K562 (cell line): ENCODE results near the gene GUCA1A. TPM values are rescaled to one million over a fixed set of nuclear protein-coding genes. Genes with fewer than 3 reads are reported as not detected.
A peak's percentile ranks its signal among the peaks of the same experiment; 100 is the strongest.

Experiments used
- ETV6 ChIP-seq, 3 experiments: fragments of 150-350 bp in 1 of 3; sonication (generic) in 1 of 3; formaldehyde crosslinking in 1 of 3; IDR thresholded peaks; 2 replicates each; pipeline versions ENCODE4 v1.6.1 to v1.8.0; 2014 to 2022; ENCODE audit warnings: borderline replicate concordance in 2 of 3, low read depth in 2 of 3, antibody characterized with exemption in 1 of 3, low read length in 1 of 3, mild to moderate bottlenecking in 1 of 3, missing genetic modification reagents in 1 of 3
- FOXA3 ChIP-seq, 2 experiments: fragments of 450-650 bp in 1 of 2; sonication (generic) in 1 of 2; formaldehyde crosslinking; IDR thresholded peaks in 1 of 2; conservative IDR thresholded peaks in 1 of 2; 2 replicates each; pipeline versions ENCODE4 v1.4.0 to v1.8.0; 2020 to 2022; ENCODE audit warnings: mild to moderate bottlenecking in 2 of 2, missing genetic modification reagents in 1 of 2
- HDAC3 ChIP-seq: fragments of 450-650 bp; IDR thresholded peaks from 2 replicates; pipeline ENCODE4 v1.6.1; 2018; ENCODE audit warnings: borderline replicate concordance, mild to moderate bottlenecking, moderate library complexity; ENCODE audit not compliant: partially characterized antibody
- HINFP ChIP-seq: fragments of 450-650 bp; conservative IDR thresholded peaks from 2 replicates; pipeline ENCODE4 v1.6.1; 2016; ENCODE audit warnings: missing genetic modification characterization, low read depth, mild to moderate bottlenecking, control low read depth, missing compliant biosample characterization
- HMBOX1 ChIP-seq: sonication (generic); IDR thresholded peaks from 2 replicates; pipeline ENCODE4 v1.6.1; 2016
- HMG20A ChIP-seq: fragments of 450-650 bp; formaldehyde crosslinking; conservative IDR thresholded peaks from 2 replicates; pipeline ENCODE4 v1.4.0; 2020; ENCODE audit warnings: mild to moderate bottlenecking, mixed read lengths
- HNRNPH1 ChIP-seq: fragments of 200-400 bp; formaldehyde crosslinking; optimal IDR thresholded peaks from 2 replicates; pipeline ENCODE3; 2017; ENCODE audit warnings: low read depth, mild to moderate bottlenecking, low read length, moderate library complexity
- KLF1 ChIP-seq: fragments of 450-650 bp; IDR thresholded peaks from 2 replicates; pipeline ENCODE4 v1.6.1; 2016; ENCODE audit warnings: missing genetic modification characterization, missing compliant biosample characterization
- MAFK ChIP-seq: IDR thresholded peaks from 2 replicates; pipeline ENCODE4 v1.6.1; 2011; ENCODE audit warnings: low read length, improper control_type of control experiment
- MEF2A ChIP-seq: IDR thresholded peaks from 2 replicates; pipeline ENCODE4 v1.6.1; 2011; ENCODE audit warnings: low read depth, mild to moderate bottlenecking, low read length, moderate library complexity; ENCODE audit not compliant: control insufficient read depth
- MYNN ChIP-seq, 2 experiments: sonication (generic); formaldehyde crosslinking in 1 of 2; IDR thresholded peaks; 2 replicates each; pipeline versions ENCODE4 v1.5.0 to v1.6.1; 2016 to 2020; ENCODE audit warnings: antibody characterized with exemption in 1 of 2, missing genetic modification reagents in 1 of 2
- PHF21A ChIP-seq: fragments of 450-650 bp; IDR thresholded peaks from 2 replicates; pipeline ENCODE4 v1.6.1; 2017; ENCODE audit warnings: low read depth, borderline replicate concordance
- RFX5 ChIP-seq: IDR thresholded peaks from 2 replicates; pipeline ENCODE4 v1.6.1; 2011; ENCODE audit warnings: low read depth, mild to moderate bottlenecking, improper control_type of control experiment, low read length
- RNF2 ChIP-seq: sonication (generic); IDR thresholded peaks from 2 replicates; pipeline ENCODE4 v1.6.1; 2016
- ZNF23 ChIP-seq: fragments of 250-450 bp; sonication (Bioruptor Pico); IDR thresholded peaks from 2 replicates; pipeline ENCODE4 v1.4.0; 2020; ENCODE audit warnings: mild to moderate bottlenecking
- ZNF592 ChIP-seq: fragments of 450-650 bp; IDR thresholded peaks from 2 replicates; pipeline ENCODE4 v1.6.1; 2017; ENCODE audit warnings: antibody characterized with exemption, mild to moderate bottlenecking
- polyA plus RNA-seq, 8 experiments: library from polyadenylated mRNA; depleted of rRNA in 4 of 8; stranded (reverse) in 5 of 8; unstranded in 3 of 8; fragments of >200 nt; fragmentation: Nextera tagmentation in 2 of 8; fragmentation: Illumina TruSeq in 1 of 8; extraction: Ambion mirVana in 2 of 8; extraction: Trizol in 1 of 8; gene quantifications; 2 replicates each; pipeline versions ENCODE4 v1.2.1 to v1.2.3, GENCODE V29; 2011 to 2014; ENCODE audit warnings: inconsistent platforms in 1 of 8, missing spikeins in 1 of 8
- total RNA-seq, 7 experiments: library from RNA; depleted of rRNA in 6 of 7; stranded (reverse); fragments of >200 nt in 6 of 7; fragmentation: Illumina TruSeq in 2 of 7; extraction: Trizol in 2 of 7; gene quantifications; 2 replicates each; pipeline versions ENCODE4 v1.2.1 to v1.2.3, GENCODE V29; 2011 to 2021; ENCODE audit warnings: low replicate concordance in 1 of 7
- TF ChIP-seq, protein P1 (sequence below): fragments of 450-650 bp; IDR thresholded peaks from 2 replicates; pipeline ENCODE4 v1.6.1; 2016; ENCODE audit warnings: antibody characterized with exemption

Gene GUCA1A
- total and polyA plus RNA-seq, 9 of the 15 experiments (the other 6 are each of a cell fraction or from before 2014, with no cell fraction given) = not detected

DNA sequence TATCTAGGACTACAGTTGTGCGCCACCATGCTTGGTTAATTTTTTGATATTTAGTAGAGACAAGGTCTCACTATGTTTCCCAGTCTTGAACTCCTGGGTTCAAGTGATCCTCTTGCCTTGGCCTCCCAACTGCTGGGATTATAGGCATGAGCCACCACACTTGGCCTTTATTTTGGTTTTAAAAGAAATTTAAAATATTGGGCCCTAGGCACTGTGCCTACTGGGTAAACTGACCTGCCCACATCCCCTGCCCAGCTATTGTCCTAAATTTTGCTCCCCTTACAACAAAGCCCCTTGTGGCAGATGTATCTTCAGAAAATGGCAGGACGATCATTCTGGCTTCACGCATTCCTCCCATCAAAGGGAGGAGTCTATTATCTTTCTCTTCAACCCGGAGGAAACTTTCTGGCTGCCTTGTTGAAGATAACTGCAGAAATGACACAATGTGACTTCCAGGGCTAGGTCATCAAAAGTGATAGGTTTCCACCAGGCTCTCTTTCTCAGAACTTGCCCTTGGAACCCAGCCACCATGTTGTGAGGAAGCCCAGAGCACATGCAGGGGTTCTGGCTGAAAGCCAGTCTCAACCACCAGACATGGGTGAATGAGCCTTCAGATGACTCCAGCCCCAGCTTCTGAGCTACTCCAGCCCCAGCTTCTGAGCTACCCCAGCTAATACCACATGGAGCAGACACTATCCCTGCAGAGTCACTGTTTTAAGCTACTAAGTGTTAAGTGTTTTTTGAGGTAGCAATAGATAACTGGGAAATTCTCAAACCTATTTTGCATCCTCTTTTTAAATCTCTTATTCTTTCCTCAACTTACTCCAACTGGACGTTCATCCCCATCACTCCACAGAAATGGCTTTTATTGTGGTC, 26.2 kb downstream of the GUCA1A start (continued):
- TF ChIP-seq ETV6 (IDR thresholded peaks at IDR 0.05; ENCODE audit: borderline replicate concordance in 1 of 2, low read depth in 2 of 2, low read length in 1 of 2) (peak in 1 of 2 experiments; percentile 65; a peak in 2 of 4 replicates), ETV6 (CRISPR knock-in tag; IDR thresholded peaks at IDR 0.05; ENCODE audit: borderline replicate concordance) (no peak), MEF2A (peak; percentile 65; the same call in 1 of the 2 replicates), KLF1 (tag) (0 out of 2 replicates have a peak, but pooled peaks have one; percentile 21), HINFP (tag) (0 out of 2 replicates have a peak, but pooled peaks have one; percentile 12), HMBOX1 (peak; percentile 68), HMG20A (no peak), HDAC3 (peak; percentile 96), HNRNPH1 (no peak), ZNF592 (peak; percentile 91), MAFK (peak; percentile 49; the same call in 1 of the 2 replicates), MYNN (IDR thresholded peaks at IDR 0.05) (peak; percentile 68), MYNN (CRISPR knock-in tag; IDR thresholded peaks at IDR 0.05) (no peak), PHF21A (peak; percentile 25; the same call in 1 of the 2 replicates), FOXA3 (CRISPR knock-in tag; conservative IDR thresholded peaks at IDR 0.05 in 1 of 2, IDR thresholded peaks at IDR 0.05 in 1 of 2) (peak in 1 of 2 experiments; percentile 54; a peak in 2 of 4 replicates), ZNF23 (no peak), RFX5 (0 out of 2 replicates have a peak, but pooled peaks have one; percentile 2), RNF2 (peak; percentile 91)
- TF ChIP-seq, protein P1, sequence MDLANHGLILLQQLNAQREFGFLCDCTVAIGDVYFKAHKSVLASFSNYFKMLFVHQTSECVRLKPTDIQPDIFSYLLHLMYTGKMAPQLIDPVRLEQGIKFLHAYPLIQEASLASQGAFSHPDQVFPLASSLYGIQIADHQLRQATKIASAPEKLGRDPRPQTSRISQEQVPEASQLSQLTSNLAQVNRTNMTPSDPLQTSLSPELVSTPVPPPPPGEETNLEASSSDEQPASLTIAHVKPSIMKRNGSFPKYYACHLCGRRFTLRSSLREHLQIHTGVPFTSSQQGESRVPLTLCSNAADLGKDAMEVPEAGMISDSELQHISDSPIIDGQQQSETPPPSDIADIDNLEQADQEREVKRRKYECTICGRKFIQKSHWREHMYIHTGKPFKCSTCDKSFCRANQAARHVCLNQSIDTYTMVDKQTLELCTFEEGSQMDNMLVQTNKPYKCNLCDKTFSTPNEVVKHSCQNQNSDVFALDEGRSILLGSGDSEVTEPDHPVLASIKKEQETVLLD = 0 out of 2 replicates have a peak, but pooled peaks have one; percentile 69
